GM12892 (cell line): ENCODE measurements around the gene NOD1.
A peak's percentile ranks its signal among the peaks of the same experiment; 100 is the strongest.

ENCODE experiments used
- DNase-seq: peaks from one replicate; pipeline ENCODE4 v3.0.0; 2011; ENCODE audit not compliant: insufficient read length
- FAIRE-seq: peaks from 2 replicates; lab custom pipeline; 2011; peaks lifted over from hg19 to GRCh38; lab: Jason Lieb, UNC
- POLR2A ChIP-seq: IDR thresholded peaks from 2 replicates; pipeline ENCODE4 v1.6.1; 2011; ENCODE audit warnings: low read depth, low read length, control low read depth
- POLR2AphosphoS5 ChIP-seq: IDR thresholded peaks from 2 replicates; pipeline ENCODE4 v1.6.1; 2011; ENCODE audit warnings: low read depth, low read length, control low read depth
- TAF1 ChIP-seq: IDR thresholded peaks from 2 replicates; pipeline ENCODE4 v1.6.1; 2011; ENCODE audit warnings: low read depth, mild to moderate bottlenecking, control low read depth, low read length, borderline replicate concordance

The NOD1 gene

GRCh38 chr7:30450983-30451497, 27.5 kb downstream of the NOD1 start:
- DNase-seq (no peak), FAIRE-seq (no peak)
- TF ChIP-seq POLR2A = no peak
- TF ChIP-seq POLR2AphosphoS5 = no peak
- TF ChIP-seq TAF1 = no peak

- TF ChIP-seq TAF1 (no peak), POLR2A (no peak)
- FAIRE-seq (no peak), DNase-seq (no peak)
These were observed 28.2 kb downstream of the NOD1 start for GRCh38 chr7:30450240-30450982.

GRCh38 chr7:30448461-30449189, 30.0 kb downstream of the NOD1 start:
- DNase-seq (no peak), FAIRE-seq (no peak)

GRCh38 chr7:30447466-30447865, 31.1 kb downstream of the NOD1 start:
- no peak for TF ChIP-seq POLR2A
- no peak for TF ChIP-seq POLR2AphosphoS5
- no peak for TF ChIP-seq TAF1
- no peak for FAIRE-seq
- DNase-seq = no peak

More at GRCh38 chr7:30448461-30449189, 30.0 kb downstream of the NOD1 start:
- TF ChIP-seq POLR2A (no peak), POLR2AphosphoS5 (no peak), TAF1 (no peak)

- TF ChIP-seq TAF1 (no peak), POLR2A (no peak), POLR2AphosphoS5 (no peak)
- no peak for DNase-seq
- no peak for FAIRE-seq
These were observed 32.3 kb downstream of the NOD1 start for GRCh38 chr7:30446266-30446665.

GRCh38 chr7:30445770-30446169, 32.8 kb downstream of the NOD1 start:
- FAIRE-seq = peak; percentile 93
- peak; percentile 72 for DNase-seq
- TF ChIP-seq POLR2AphosphoS5 (no peak), POLR2A (no peak), TAF1 (no peak)

GRCh38 chr7:30437823-30438574, 40.6 kb downstream of the NOD1 start:
- DNase-seq = no peak
- TF ChIP-seq POLR2AphosphoS5 (no peak), POLR2A (no peak), TAF1 (no peak)
- no peak for FAIRE-seq

GRCh38 chr7:30436518-30436917, 42.1 kb downstream of the NOD1 start:
- TF ChIP-seq POLR2AphosphoS5 (no peak), POLR2A (no peak), TAF1 (no peak)
- FAIRE-seq = no peak
- no peak for DNase-seq

GRCh38 chr7:30436046-30436445, 42.5 kb downstream of the NOD1 start:
- no peak for DNase-seq
- no peak for TF ChIP-seq POLR2A
- TF ChIP-seq TAF1 = no peak
- no peak for TF ChIP-seq POLR2AphosphoS5
- no peak for FAIRE-seq

GRCh38 chr7:30434140-30434799, 44.3 kb downstream of the NOD1 start:
- FAIRE-seq (peak; percentile 66), DNase-seq (no peak)
- no peak for TF ChIP-seq TAF1
- TF ChIP-seq POLR2A = no peak
- no peak for TF ChIP-seq POLR2AphosphoS5
